Left renal cortex interstitium (tissue), 4 donors: ENCODE data around the gene KCNH1. TPM values are rescaled to one million over a fixed set of nuclear protein-coding genes. Genes with fewer than 3 reads are reported as not detected.

Experiments used
- DNase-seq, 4 donors: peaks; one replicate each; pipeline ENCODE4 v3.0.0-alpha.2; 2013; ENCODE audit warnings: low read depth in 4 of 4, low spot score in 2 of 4, missing footprints in 1 of 4
- polyA plus RNA-seq, 4 donors: library from polyadenylated mRNA; unstranded; fragments of 120-200 nt; gene quantifications; one replicate each; pipeline ENCODE4 v1.2.1, GENCODE V29; 2013; ENCODE audit not compliant: insufficient read length in 4 of 4

Gene KCNH1
- polyA plus RNA-seq, 4 donors: 0.24 to 0.33 (median 0.31) TPM

- no peak for DNase-seq
These were observed 438.9 kb downstream of the KCNH1 start for GRCh38 chr1:210695026-210695425.

- no peak for DNase-seq
These were observed 441.2 kb downstream of the KCNH1 start for GRCh38 chr1:210692796-210693195.

DNA sequence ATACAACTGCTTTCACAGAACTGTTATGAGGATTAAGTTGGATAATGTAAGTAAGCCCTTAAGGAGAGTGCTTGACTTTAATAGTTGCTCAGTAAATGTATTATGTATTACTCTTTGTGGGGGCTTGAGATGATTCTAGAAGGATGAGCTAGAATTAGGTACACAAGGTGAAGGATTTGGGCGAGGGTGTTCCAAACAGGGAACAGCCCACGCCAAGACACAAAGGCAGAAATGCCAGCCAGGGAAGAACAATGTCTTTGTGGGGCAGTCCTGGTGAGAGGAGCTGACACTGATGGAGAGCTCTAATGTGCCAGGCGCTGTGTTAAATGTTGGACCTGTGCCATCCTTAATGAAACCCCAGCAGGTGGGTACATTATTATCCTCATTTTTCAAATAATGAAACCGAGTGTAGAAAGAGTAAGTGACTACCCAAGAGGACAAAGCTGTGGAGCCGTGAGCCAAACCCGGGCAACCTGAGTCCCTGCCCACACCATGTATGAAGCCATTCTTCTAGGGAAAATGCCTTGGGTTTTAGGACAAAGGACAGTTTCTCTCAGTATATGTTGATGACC, 442.8 kb downstream of the KCNH1 start:
- DNase-seq: no peak

GRCh38 chr1:210690236-210690635, 443.7 kb downstream of the KCNH1 start:
- DNase-seq: no peak

- DNase-seq: no peak
These were observed 444.1 kb downstream of the KCNH1 start for GRCh38 chr1:210689826-210690225.

DNA sequence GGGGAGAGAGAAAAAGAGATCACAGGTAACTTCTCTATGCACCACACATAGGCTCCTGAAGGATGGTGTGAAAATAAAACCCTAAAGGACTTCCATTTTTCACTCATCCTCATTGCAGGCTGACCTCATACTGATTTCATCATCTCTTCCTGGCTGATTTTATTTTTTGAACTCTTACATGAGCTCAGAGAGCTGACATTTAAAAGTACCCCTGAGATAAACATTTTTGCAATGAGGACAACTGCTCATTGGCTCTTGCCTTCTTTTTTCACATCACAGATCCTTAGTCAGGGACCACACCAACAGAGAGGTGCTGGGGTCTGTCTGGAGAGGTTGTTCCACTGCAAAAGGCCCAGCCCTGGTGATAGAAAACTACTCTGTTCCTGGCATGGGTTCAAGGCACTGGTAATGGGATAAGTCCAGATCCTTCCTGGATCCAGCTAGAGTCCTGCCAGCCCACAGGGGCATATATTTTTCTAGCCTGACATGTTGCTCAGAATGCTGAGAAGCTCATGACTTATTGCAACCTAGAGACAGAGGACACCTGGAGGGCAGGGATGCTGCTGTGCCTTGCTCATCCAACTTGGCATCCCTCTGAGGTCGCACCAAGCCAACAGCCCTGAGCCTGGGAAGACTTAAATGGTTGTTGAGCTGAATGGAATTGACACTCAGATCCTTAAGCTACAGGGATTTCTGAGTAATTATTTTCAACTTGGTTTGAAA, 445.3 kb downstream of the KCNH1 start:
- no peak for DNase-seq

DNA sequence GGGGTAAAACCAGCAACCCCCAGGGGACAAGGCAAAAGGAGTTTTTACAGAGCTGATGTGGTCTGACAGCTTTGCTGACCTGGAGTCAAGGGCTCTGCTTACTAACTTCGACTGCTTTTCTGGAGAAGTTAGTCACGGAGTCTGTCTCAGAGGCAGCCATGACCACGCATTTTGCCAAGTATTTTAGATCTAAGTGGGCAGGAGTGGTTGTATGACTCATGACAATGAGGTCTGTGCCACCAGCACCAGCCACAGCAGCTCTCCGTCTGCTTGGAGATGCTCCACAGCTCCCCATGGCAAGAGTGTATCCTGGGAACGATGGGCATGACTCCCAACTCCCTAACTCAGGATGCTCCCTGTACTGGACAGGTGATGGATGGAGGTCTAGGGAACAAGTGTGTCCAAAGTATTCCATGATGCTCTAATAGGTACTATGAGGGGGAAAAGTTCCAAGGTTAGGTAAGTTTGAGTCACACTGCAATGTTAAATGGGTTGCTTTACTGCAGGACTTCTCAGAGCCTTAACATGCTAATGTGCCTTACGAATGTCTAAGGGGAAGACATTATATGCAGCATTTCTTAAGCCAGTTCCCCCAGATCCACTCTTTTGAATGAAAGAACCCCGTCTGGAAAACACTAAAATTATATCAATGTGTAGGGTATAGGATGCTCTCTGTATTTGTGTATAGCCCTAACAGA, 446.2 kb downstream of the KCNH1 start:
- DNase-seq: no peak

DNA sequence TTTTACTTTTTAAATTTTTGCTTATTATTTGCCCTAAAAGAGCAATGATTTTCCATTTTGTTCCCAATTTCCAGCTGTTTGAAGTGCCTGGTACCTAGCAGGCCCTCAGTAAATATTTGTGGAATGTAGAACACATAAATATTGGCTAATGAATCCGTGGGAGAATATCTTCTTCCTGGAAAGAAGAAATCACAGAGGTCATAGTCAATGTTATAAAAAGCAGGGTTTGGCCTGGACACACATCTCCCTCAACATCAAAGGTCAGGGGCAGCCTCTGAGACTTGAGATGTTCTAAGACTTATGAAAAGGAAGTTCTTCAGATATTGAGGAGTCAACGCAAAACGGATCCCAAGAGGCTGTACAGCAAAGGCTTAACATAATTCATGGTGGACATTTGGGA, 447.1 kb downstream of the KCNH1 start:
- no peak for DNase-seq

- no peak for DNase-seq
These were observed 448.7 kb downstream of the KCNH1 start for GRCh38 chr1:210685295-210685650.

GRCh38 chr1:210684466-210685294, 449.3 kb downstream of the KCNH1 start:
- DNase-seq: no peak

DNA sequence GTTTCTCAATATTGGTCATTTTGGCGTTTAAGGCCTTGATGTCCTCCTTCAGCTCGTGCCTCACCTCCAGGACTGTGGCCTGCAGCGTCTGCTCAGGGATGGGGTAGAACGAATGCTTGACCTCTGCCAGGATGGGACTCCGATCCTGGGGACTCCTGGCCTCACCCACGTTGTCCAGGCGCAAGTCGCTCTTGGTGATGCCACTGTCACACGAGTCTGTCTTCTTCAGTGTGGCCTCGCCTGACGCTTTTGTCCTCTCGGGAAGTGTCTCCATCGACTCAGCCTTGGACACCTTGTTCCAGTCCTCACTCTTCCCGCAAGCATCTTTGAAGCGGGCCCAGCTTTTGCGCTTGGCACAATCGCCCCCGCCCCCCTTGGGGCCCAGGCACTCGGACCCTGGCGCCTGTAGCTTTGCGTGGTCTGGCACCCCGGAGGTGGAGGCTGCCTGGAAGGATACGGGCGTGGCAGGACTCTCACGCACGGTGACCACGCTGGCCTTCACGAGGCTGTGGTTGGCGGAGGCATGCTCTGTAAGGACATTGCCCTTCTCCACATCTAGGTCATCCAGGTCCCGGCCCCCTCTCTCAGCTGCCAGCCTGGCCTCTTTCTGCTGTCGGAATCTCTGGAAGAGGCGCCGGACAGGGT, 450.4 kb downstream of the KCNH1 start:
- no peak for DNase-seq

- no peak for DNase-seq
These were observed 452.8 kb downstream of the KCNH1 start for GRCh38 chr1:210681158-210681557.

- DNase-seq: no peak
These were observed 455.6 kb downstream of the KCNH1 start for GRCh38 chr1:210678306-210678705.

DNA sequence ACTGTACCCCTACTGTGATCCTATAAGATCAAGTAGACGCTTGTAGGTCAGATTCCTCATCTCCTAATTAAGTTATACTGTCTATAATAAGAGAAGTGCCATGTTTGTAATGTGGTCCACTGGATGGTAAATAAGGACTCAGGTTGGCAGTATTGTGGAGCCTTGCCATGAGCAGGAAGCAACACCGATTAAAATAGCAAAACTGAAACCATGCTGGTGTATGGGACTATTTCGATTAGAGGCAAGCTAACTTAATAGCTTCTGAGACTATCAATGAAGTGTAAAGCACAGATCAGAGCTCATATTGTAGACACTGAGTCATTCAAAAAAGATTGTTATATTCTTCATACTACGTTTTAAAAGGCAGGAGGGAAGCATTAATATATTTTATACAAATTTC, 456.4 kb downstream of the KCNH1 start:
- no peak for DNase-seq

- DNase-seq: no peak
These were observed 457.4 kb downstream of the KCNH1 start for GRCh38 chr1:210676539-210676938.

DNA sequence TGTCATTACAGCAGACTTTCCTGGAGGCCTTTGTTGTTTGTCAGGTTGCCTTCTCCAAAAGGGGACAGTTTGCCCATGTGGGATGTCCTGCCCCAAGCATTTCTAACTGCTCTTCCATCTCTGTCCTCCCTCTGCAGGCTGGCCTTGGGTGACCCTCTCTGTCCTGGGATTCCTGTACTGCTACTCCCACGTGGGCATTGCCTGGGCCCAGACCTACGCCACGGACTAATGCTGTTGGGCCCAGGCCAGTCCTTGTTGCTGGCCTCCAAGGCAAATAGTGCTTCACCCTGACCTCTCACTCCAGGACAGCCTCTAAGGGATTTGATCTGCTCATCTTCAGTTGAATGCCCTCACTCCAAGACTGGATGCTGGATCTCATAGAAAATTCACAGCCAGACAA, 459.8 kb downstream of the KCNH1 start:
- DNase-seq: no peak

- DNase-seq: no peak
These were observed 464.0 kb downstream of the KCNH1 start for GRCh38 chr1:210669951-210670350.

- no peak for DNase-seq
These were observed 470.0 kb downstream of the KCNH1 start for GRCh38 chr1:210663730-210664573.

GRCh38 chr1:210662291-210663050, 471.5 kb downstream of the KCNH1 start:
- peak in 1 of 4 donors; percentile 29 for DNase-seq
